GM19099 (cell line): Measurements from ENCODE around the gene MAP3K12.

ENCODE experiments used
- POLR2A ChIP-seq: IDR thresholded peaks from 3 replicates; pipeline ENCODE4 v1.6.1; 2011; ENCODE audit warnings: low read depth; ENCODE audit not compliant: insufficient read length; ENCODE audit errors: extremely low read depth

The MAP3K12 gene

GRCh38 chr12:53516758-53517455 lies 17.6 kb upstream of the MAP3K12 start:
- no peak for TF ChIP-seq POLR2A

GRCh38 chr12:53515291-53515680 lies 16.0 kb upstream of the MAP3K12 start:
- TF ChIP-seq POLR2A, result no peak

- TF ChIP-seq POLR2A, result no peak
Measured at GRCh38 chr12:53514628-53515290, 15.5 kb upstream of the MAP3K12 start.

- no peak for TF ChIP-seq POLR2A
Measured at GRCh38 chr12:53513712-53514410, 14.6 kb upstream of the MAP3K12 start.

GRCh38 chr12:53510181-53510812 lies 11.0 kb upstream of the MAP3K12 start:
- TF ChIP-seq POLR2A, result no peak

- no peak for TF ChIP-seq POLR2A
Measured at GRCh38 chr12:53508534-53509170, 9.4 kb upstream of the MAP3K12 start.

- TF ChIP-seq POLR2A, result no peak
Measured at GRCh38 chr12:53507603-53507885, 8.3 kb upstream of the MAP3K12 start.

- no peak for TF ChIP-seq POLR2A
Measured at GRCh38 chr12:53506881-53507602, 7.8 kb upstream of the MAP3K12 start, which contains the start of gene NPFF. NPFF (minus strand) TSS chr12:53507484; CDS start chr12:53507474, 10 bp downstream.

- TF ChIP-seq POLR2A, result no peak
Measured at GRCh38 chr12:53506450-53506785, 7.2 kb upstream of the MAP3K12 start.

GRCh38 chr12:53505555-53506449 lies 6.5 kb upstream of the MAP3K12 start:
- TF ChIP-seq POLR2A, result no peak

GRCh38 chr12:53505086-53505485 lies 5.8 kb upstream of the MAP3K12 start:
- TF ChIP-seq POLR2A, result no peak

- no peak for TF ChIP-seq POLR2A
Measured at GRCh38 chr12:53504004-53504920, 5.0 kb upstream of the MAP3K12 start.
